GM23338 (cell line): ENCODE measurements around the gene MINDY4. TPM values are rescaled to one million over a fixed set of nuclear protein-coding genes. Genes with fewer than 3 reads are reported as not detected.

Experiments
- ATAC-seq: fragments of 200-7000 bp; cut with Tn5 transposase; 3 replicates; pipeline ENCODE4 v1.9.1; 2020
- DNase-seq: peaks from one replicate; pipeline ENCODE4 v3.0.0-alpha.2; 2015; ENCODE audit warnings: low spot score
- H2AFZ ChIP-seq: fragments of 200-600 bp; sonication (generic); 2 replicates; pipeline ENCODE4 v1.8.0; 2016; ENCODE audit warnings: antibody characterized with exemption, mild to moderate bottlenecking, moderate library complexity
- H3F3A ChIP-seq: fragments of 200-600 bp; sonication (generic); replicated peaks from 2 replicates; pipeline ENCODE4 v1.8.0; 2017; ENCODE audit warnings: antibody characterized with exemption, mixed run types, low read depth
- H3K27ac ChIP-seq: fragments of 200-600 bp; sonication (generic); 2 replicates; pipeline ENCODE4 v1.6.1; 2016; ENCODE audit warnings: low read depth
- H3K27me3 ChIP-seq: fragments of 200-600 bp; sonication (generic); 2 replicates; pipeline ENCODE4 v1.8.0; 2016; ENCODE audit warnings: mild to moderate bottlenecking, mixed run types, moderate library complexity; ENCODE audit not compliant: insufficient read depth
- H3K36me3 ChIP-seq: fragments of 200-600 bp; sonication (generic); 2 replicates; pipeline ENCODE4 v1.8.0; 2016; ENCODE audit warnings: mild to moderate bottlenecking; ENCODE audit not compliant: insufficient read depth
- H3K4me1 ChIP-seq: fragments of 200-600 bp; sonication (generic); 2 replicates; pipeline ENCODE4 v1.8.0; 2016; ENCODE audit warnings: mild to moderate bottlenecking, moderate library complexity; ENCODE audit not compliant: insufficient read depth
- H3K4me2 ChIP-seq: fragments of 200-600 bp; sonication (generic); 2 replicates; pipeline ENCODE4 v1.7.1; 2017; ENCODE audit warnings: mixed run types
- H3K4me3 ChIP-seq: fragments of 200-600 bp; sonication (generic); 2 replicates; pipeline ENCODE4 v1.6.1; 2016; ENCODE audit warnings: mixed run types
- H3K79me2 ChIP-seq: fragments of 200-600 bp; sonication (generic); replicated peaks from 2 replicates; pipeline ENCODE4 v1.8.0; 2017; ENCODE audit warnings: mild to moderate bottlenecking; ENCODE audit not compliant: insufficient read depth
- H3K9me2 ChIP-seq: fragments of 200-600 bp; sonication (generic); 2 replicates; pipeline ENCODE4 v1.8.0; 2017; ENCODE audit not compliant: insufficient read depth
- H4K20me1 ChIP-seq: fragments of 200-600 bp; sonication (generic); replicated peaks from 2 replicates; pipeline ENCODE4 v1.8.0; 2017; ENCODE audit warnings: mild to moderate bottlenecking; ENCODE audit not compliant: insufficient read depth
- H3K27ac Mint-ChIP-seq: 2 replicates; pipeline ENCODE4 v1.8.0; 2020; ENCODE audit warnings: inconsistent platforms, mild to moderate bottlenecking, moderate library complexity, mixed read lengths
- H3K27me3 Mint-ChIP-seq: 3 replicates; pipeline ENCODE4 v1.8.0; 2022; ENCODE audit warnings: low read depth, mild to moderate bottlenecking, moderate library complexity, mixed read lengths, inconsistent platforms; ENCODE audit not compliant: insufficient read depth, poor library complexity
- H3K36me3 Mint-ChIP-seq: 3 replicates; pipeline ENCODE4 v1.8.0; 2021; ENCODE audit warnings: low read depth, mild to moderate bottlenecking, inconsistent platforms, moderate library complexity, mixed read lengths
- H3K4me1 Mint-ChIP-seq: 3 replicates; pipeline ENCODE4 v1.8.0; 2020; ENCODE audit warnings: mild to moderate bottlenecking, inconsistent platforms, mixed read lengths
- H3K4me3 Mint-ChIP-seq: 3 replicates; pipeline ENCODE4 v1.8.0; 2021; ENCODE audit warnings: moderate library complexity, mild to moderate bottlenecking, inconsistent platforms, mixed read lengths
- H3K9me3 Mint-ChIP-seq: 3 replicates; pipeline ENCODE4 v1.8.0; 2020; ENCODE audit warnings: moderate library complexity, mild to moderate bottlenecking, inconsistent platforms, mixed read lengths
- CREB1 ChIP-seq: fragments of 250-450 bp; sonication (Bioruptor Pico); IDR thresholded peaks from 2 replicates; pipeline ENCODE4 v1.5.0; 2020; ENCODE audit warnings: low read depth, mild to moderate bottlenecking, moderate library complexity
- JUNB ChIP-seq: IDR thresholded peaks from one replicate; pipeline ENCODE4 v1.6.1; 2016; ENCODE audit warnings: antibody characterized with exemption; ENCODE audit not compliant: unreplicated experiment
- POLR2AphosphoS5 ChIP-seq: IDR thresholded peaks from 2 replicates; pipeline ENCODE4 v1.6.1; 2016; ENCODE audit warnings: antibody characterized with exemption, low read depth
- STAT1 ChIP-seq: IDR thresholded peaks from one replicate; pipeline ENCODE4 v1.6.1; 2016; ENCODE audit warnings: antibody characterized with exemption; ENCODE audit not compliant: unreplicated experiment
- ZNF114 ChIP-seq: fragments of 250-450 bp; sonication (Bioruptor Pico); IDR thresholded peaks from 2 replicates; pipeline ENCODE4 v1.5.0; 2020; ENCODE audit warnings: mild to moderate bottlenecking, moderate library complexity
- ZNF331 ChIP-seq: fragments of 250-450 bp; sonication (Bioruptor Pico); IDR thresholded peaks from 2 replicates; pipeline ENCODE4 v1.5.0; 2020; ENCODE audit warnings: low read depth, mild to moderate bottlenecking, moderate library complexity
- polyA plus RNA-seq: library from polyadenylated mRNA; unstranded; fragments of >200 nt; fragmentation: Nextera tagmentation; extraction: Ambion mirVana; gene quantifications from 2 replicates; pipeline ENCODE4 v1.2.1, GENCODE V29; 2016
- total RNA-seq: library from RNA; depleted of rRNA; stranded (reverse); fragments of >200 nt; shearing (Covaris generic); gene quantifications from 2 replicates; pipeline ENCODE4 v1.2.3, GENCODE V29; 2014
- TF ChIP-seq, protein P1 (sequence below): IDR thresholded peaks from one replicate; pipeline ENCODE4 v1.6.1; 2018; ENCODE audit warnings: antibody characterized with exemption; ENCODE audit not compliant: unreplicated experiment
- TF ChIP-seq, protein P2 (sequence below): fragments of 250-450 bp; sonication (Bioruptor Pico); IDR thresholded peaks from 2 replicates; pipeline ENCODE4 v1.5.0; 2020; ENCODE audit warnings: mild to moderate bottlenecking, moderate library complexity
- TF ChIP-seq, protein P3 (sequence below): IDR thresholded peaks from 2 replicates; pipeline ENCODE4 v1.6.1; 2016; ENCODE audit warnings: antibody characterized with exemption

MINDY4 gene
- total and polyA plus RNA-seq, 2 experiments from 2014 or later = 1.7 to 4.4 TPM

DNA sequence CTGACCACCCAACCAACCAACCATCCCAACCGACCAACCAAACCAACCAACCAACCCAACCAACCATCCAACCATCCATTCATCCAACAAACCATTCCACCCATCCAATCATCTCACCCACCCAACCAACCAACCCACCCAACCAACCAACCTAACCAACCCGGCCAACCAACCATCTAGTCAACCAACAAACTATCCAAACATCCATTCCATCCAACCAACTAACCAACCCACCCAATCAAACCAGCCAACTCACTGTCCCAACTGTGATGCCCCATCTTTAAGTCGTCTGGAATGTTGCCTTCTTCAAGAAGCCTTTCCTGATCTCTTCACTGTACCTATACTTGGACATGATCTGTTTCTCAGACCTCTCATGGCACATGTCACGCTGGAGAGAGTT is 31.6 kb downstream of the MINDY4 start (continued):
- TF ChIP-seq, protein P1, sequence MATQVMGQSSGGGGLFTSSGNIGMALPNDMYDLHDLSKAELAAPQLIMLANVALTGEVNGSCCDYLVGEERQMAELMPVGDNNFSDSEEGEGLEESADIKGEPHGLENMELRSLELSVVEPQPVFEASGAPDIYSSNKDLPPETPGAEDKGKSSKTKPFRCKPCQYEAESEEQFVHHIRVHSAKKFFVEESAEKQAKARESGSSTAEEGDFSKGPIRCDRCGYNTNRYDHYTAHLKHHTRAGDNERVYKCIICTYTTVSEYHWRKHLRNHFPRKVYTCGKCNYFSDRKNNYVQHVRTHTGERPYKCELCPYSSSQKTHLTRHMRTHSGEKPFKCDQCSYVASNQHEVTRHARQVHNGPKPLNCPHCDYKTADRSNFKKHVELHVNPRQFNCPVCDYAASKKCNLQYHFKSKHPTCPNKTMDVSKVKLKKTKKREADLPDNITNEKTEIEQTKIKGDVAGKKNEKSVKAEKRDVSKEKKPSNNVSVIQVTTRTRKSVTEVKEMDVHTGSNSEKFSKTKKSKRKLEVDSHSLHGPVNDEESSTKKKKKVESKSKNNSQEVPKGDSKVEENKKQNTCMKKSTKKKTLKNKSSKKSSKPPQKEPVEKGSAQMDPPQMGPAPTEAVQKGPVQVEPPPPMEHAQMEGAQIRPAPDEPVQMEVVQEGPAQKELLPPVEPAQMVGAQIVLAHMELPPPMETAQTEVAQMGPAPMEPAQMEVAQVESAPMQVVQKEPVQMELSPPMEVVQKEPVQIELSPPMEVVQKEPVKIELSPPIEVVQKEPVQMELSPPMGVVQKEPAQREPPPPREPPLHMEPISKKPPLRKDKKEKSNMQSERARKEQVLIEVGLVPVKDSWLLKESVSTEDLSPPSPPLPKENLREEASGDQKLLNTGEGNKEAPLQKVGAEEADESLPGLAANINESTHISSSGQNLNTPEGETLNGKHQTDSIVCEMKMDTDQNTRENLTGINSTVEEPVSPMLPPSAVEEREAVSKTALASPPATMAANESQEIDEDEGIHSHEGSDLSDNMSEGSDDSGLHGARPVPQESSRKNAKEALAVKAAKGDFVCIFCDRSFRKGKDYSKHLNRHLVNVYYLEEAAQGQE = no peak
- no peak for TF ChIP-seq STAT1
- no peak for TF ChIP-seq CREB1
- no peak for TF ChIP-seq JUNB

DNA sequence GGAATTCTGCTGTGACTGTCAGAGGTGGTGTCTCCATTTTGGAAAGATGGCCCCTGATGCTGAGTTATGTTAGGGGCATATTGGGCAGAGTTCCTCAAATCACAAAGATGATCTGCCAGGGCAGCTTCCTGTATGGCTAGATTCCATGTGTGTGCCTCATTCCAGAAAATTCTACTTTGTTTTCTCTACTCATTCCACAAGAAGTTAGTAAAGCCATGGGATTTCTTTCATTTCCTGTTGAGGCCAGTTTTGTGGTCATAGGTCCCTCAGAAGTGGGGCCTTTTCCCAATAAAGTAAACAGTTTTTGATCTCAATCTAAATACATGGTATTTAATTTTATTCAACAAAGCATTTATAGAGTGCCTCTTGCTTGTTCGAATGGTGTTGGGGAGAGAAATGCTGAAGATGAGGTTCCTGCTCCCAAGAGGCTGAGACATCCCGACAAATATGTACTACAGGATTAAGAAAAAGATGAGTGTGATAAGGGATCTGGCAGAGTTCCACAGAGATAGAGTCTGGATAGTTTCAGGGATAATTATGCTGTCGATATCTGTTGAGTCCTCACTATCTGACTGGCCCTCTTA is 33.0 kb downstream of the MINDY4 start:
- Histone ChIP-seq H3K27me3 (no peaks in the 10 kb centered on the region), H3K9me2 (no peaks in the 10 kb centered on the region), H3K4me1 (no peaks in the 10 kb centered on the region), H3K36me3 (no peaks in the 10 kb centered on the region), H3F3A (no peaks in the 10 kb centered on the region), H3K27ac (no peak overlapping the region), H2AFZ (no peak overlapping the region), H3K79me2 (no peaks in the 10 kb centered on the region), H3K4me2 (no peak overlapping the region), H4K20me1 (no peaks in the 10 kb centered on the region; the same call in 1 of the 2 replicates), H3K4me3 (no peak overlapping the region)
- Mint-ChIP-seq H3K4me3 (no peak overlapping the region), H3K27me3 (peaks cover 5% of the 10 kb centered on the region), H3K9me3 (peaks cover 3% of the 10 kb centered on the region; the same call in 2 of the 3 replicates), H3K36me3 (peaks cover 12% of the 10 kb centered on the region), H3K4me1 (no peaks in the 10 kb centered on the region), H3K27ac (no peak overlapping the region)
- no peak for DNase-seq
- TF ChIP-seq, protein P1 = no peak
- TF ChIP-seq POLR2AphosphoS5 = no peak
- no peak for TF ChIP-seq ZNF331 (CRISPR knock-in tag)
- no peak for TF ChIP-seq JUNB
- no peak for TF ChIP-seq ZNF114 (CRISPR knock-in tag)
- TF ChIP-seq, protein P2, sequence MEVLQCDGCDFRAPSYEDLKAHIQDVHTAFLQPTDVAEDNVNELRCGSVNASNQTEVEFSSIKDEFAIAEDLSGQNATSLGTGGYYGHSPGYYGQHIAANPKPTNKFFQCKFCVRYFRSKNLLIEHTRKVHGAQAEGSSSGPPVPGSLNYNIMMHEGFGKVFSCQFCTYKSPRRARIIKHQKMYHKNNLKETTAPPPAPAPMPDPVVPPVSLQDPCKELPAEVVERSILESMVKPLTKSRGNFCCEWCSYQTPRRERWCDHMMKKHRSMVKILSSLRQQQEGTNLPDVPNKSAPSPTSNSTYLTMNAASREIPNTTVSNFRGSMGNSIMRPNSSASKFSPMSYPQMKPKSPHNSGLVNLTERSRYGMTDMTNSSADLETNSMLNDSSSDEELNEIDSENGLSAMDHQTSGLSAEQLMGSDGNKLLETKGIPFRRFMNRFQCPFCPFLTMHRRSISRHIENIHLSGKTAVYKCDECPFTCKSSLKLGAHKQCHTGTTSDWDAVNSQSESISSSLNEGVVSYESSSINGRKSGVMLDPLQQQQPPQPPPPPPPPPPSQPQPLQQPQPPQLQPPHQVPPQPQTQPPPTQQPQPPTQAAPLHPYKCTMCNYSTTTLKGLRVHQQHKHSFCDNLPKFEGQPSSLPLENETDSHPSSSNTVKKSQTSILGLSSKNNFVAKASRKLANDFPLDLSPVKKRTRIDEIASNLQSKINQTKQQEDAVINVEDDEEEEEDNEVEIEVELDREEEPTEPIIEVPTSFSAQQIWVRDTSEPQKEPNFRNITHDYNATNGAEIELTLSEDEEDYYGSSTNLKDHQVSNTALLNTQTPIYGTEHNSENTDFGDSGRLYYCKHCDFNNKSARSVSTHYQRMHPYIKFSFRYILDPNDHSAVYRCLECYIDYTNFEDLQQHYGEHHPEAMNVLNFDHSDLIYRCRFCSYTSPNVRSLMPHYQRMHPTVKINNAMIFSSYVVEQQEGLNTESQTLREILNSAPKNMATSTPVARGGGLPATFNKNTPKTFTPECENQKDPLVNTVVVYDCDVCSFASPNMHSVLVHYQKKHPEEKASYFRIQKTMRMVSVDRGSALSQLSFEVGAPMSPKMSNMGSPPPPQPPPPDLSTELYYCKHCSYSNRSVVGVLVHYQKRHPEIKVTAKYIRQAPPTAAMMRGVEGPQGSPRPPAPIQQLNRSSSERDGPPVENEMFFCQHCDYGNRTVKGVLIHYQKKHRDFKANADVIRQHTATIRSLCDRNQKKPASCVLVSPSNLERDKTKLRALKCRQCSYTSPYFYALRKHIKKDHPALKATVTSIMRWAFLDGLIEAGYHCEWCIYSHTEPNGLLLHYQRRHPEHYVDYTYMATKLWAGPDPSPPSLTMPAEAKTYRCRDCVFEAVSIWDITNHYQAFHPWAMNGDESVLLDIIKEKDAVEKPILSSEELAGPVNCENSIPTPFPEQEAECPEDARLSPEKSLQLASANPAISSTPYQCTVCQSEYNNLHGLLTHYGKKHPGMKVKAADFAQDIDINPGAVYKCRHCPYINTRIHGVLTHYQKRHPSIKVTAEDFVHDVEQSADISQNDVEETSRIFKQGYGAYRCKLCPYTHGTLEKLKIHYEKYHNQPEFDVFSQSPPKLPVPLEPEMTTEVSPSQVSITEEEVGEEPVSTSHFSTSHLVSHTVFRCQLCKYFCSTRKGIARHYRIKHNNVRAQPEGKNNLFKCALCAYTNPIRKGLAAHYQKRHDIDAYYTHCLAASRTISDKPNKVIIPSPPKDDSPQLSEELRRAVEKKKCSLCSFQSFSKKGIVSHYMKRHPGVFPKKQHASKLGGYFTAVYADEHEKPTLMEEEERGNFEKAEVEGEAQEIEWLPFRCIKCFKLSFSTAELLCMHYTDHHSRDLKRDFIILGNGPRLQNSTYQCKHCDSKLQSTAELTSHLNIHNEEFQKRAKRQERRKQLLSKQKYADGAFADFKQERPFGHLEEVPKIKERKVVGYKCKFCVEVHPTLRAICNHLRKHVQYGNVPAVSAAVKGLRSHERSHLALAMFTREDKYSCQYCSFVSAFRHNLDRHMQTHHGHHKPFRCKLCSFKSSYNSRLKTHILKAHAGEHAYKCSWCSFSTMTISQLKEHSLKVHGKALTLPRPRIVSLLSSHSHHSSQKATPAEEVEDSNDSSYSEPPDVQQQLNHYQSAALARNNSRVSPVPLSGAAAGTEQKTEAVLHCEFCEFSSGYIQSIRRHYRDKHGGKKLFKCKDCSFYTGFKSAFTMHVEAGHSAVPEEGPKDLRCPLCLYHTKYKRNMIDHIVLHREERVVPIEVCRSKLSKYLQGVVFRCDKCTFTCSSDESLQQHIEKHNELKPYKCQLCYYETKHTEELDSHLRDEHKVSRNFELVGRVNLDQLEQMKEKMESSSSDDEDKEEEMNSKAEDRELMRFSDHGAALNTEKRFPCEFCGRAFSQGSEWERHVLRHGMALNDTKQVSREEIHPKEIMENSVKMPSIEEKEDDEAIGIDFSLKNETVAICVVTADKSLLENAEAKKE (CRISPR knock-in tag) = no peak
- no peak for TF ChIP-seq CREB1
- TF ChIP-seq, protein P3, sequence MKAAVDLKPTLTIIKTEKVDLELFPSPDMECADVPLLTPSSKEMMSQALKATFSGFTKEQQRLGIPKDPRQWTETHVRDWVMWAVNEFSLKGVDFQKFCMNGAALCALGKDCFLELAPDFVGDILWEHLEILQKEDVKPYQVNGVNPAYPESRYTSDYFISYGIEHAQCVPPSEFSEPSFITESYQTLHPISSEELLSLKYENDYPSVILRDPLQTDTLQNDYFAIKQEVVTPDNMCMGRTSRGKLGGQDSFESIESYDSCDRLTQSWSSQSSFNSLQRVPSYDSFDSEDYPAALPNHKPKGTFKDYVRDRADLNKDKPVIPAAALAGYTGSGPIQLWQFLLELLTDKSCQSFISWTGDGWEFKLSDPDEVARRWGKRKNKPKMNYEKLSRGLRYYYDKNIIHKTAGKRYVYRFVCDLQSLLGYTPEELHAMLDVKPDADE = no peak
- ATAC-seq = no peak
